Naive thymus-derived CD4-positive, alpha-beta T cell (primary cell): ENCODE measurements around the gene TRDN. TPM values are rescaled to one million over a fixed set of nuclear protein-coding genes. Genes with fewer than 3 reads are reported as not detected.
"Not testable (repeated sequence)": the region's sequence is repeated elsewhere in the genome, so short reads cannot be mapped to it uniquely, and the experiment has no call there.

Experiments
- ATAC-seq: fragments of 150-1000 bp; cut with Tn5 transposase; 2 replicates; pipeline ENCODE4 v1.10.0; 2021; ENCODE audit warnings: mild to moderate bottlenecking, moderate library complexity
- CTCF ChIA-PET: fragments of 350-600 bp; sonication (Branson Sonifier 250); formaldehyde crosslinking; loops from one replicate; lab custom pipeline; 2021; ENCODE audit warnings: antibody characterized with exemption; lab: Charles Lee
- POLR2A ChIA-PET: fragments of 350-600 bp; sonication (Branson Sonifier 250); formaldehyde crosslinking; loops from one replicate; lab custom pipeline; 2021; ENCODE audit warnings: antibody characterized with exemption, inconsistent platforms; lab: Charles Lee
- DNase-seq, 9 donors: peaks; one replicate each; pipeline versions ENCODE4 v3.0.0 to v3.0.0-alpha.2; 2020 to 2022; ENCODE audit warnings: mixed read lengths in 1 of 9
- H3K27ac ChIP-seq: one replicate; pipeline ENCODE4 v1.7.0; 2013; ENCODE audit warnings: mild to moderate bottlenecking, low read depth, low read length, moderate library complexity
- H3K27me3 ChIP-seq, 2 donors: one replicate each; pipeline ENCODE4 v1.7.0; 2013; ENCODE audit warnings: low read length in 2 of 2, mild to moderate bottlenecking in 2 of 2, moderate library complexity in 2 of 2; ENCODE audit not compliant: control insufficient read depth in 2 of 2, insufficient read depth in 2 of 2
- H3K36me3 ChIP-seq, 3 experiments: 1 replicate in 2 of 3; 2 replicates in 1 of 3; pipeline ENCODE4 v1.7.0; 2013; ENCODE audit warnings: low read length in 3 of 3, mild to moderate bottlenecking in 3 of 3, moderate library complexity in 1 of 3; ENCODE audit not compliant: insufficient read depth in 3 of 3, control insufficient read depth in 2 of 3
- H3K4me1 ChIP-seq, 2 donors: one replicate each; pipeline ENCODE4 v1.7.0; 2013; ENCODE audit warnings: low read length in 2 of 2, mild to moderate bottlenecking in 2 of 2, moderate library complexity in 1 of 2; ENCODE audit not compliant: control insufficient read depth in 2 of 2, insufficient read depth in 2 of 2
- H3K4me3 ChIP-seq: 2 replicates; pipeline ENCODE4 v1.7.0; 2013; ENCODE audit warnings: mild to moderate bottlenecking, low read length
- H3K9me3 ChIP-seq, 3 experiments: 1 replicate in 2 of 3; 2 replicates in 1 of 3; pipeline ENCODE4 v1.7.0; 2013; ENCODE audit warnings: low read length in 3 of 3; ENCODE audit not compliant: control insufficient read depth in 2 of 3
- H3K27ac Mint-ChIP-seq, 9 donors: one replicate each; pipeline ENCODE4 v1.8.0; 2020 to 2022; ENCODE audit warnings: mixed read lengths in 9 of 9, mild to moderate bottlenecking in 8 of 9, moderate library complexity in 5 of 9, inconsistent platforms in 2 of 9
- H3K27me3 Mint-ChIP-seq, 5 donors: one replicate each; pipeline ENCODE4 v1.8.0; 2021 to 2022; ENCODE audit warnings: mixed read lengths in 5 of 5, mild to moderate bottlenecking in 1 of 5
- H3K36me3 Mint-ChIP-seq, 5 donors: one replicate each; pipeline ENCODE4 v1.8.0; 2020 to 2022; ENCODE audit warnings: mixed read lengths in 5 of 5, mild to moderate bottlenecking in 3 of 5, inconsistent platforms in 1 of 5
- H3K4me1 Mint-ChIP-seq, 7 donors: one replicate each; pipeline ENCODE4 v1.8.0; 2020 to 2022; ENCODE audit warnings: mixed read lengths in 7 of 7, mild to moderate bottlenecking in 3 of 7, inconsistent platforms in 1 of 7
- H3K4me3 Mint-ChIP-seq, 10 donors: one replicate each; pipeline ENCODE4 v1.8.0; 2020 to 2022; ENCODE audit warnings: mild to moderate bottlenecking in 10 of 10, mixed read lengths in 10 of 10, moderate library complexity in 6 of 10, inconsistent platforms in 2 of 10
- H3K9me3 Mint-ChIP-seq, 11 donors: one replicate each; pipeline ENCODE4 v1.8.0; 2020 to 2022; ENCODE audit warnings: mixed read lengths in 11 of 11, mild to moderate bottlenecking in 4 of 11, inconsistent platforms in 1 of 11, moderate library complexity in 1 of 11
- intact Hi-C, 2 donors: fragments of 100-400 bp; cut with micrococcal nuclease; formaldehyde crosslinking; loops; one replicate each; pipeline ENCODE4 v1.15.1; 2023
- polyA plus RNA-seq, 2 donors: library from polyadenylated mRNA; unstranded; fragments of 300-500 nt; fragmentation: Illumina TruSeq; gene quantifications; one replicate each; pipeline ENCODE4 v1.2.3, GENCODE V29; 2021
- total RNA-seq, 6 experiments: library from RNA in 5 of 6; stranded (reverse) in 5 of 6; gene quantifications; 1 replicate in 5 of 6; 2 replicates in 1 of 6; pipeline ENCODE4 v1.2.3 and lab custom pipeline; 2021 to 2026

Gene TRDN
- total and polyA plus RNA-seq, 7 experiments from 2014 or later = not detected

DNA sequence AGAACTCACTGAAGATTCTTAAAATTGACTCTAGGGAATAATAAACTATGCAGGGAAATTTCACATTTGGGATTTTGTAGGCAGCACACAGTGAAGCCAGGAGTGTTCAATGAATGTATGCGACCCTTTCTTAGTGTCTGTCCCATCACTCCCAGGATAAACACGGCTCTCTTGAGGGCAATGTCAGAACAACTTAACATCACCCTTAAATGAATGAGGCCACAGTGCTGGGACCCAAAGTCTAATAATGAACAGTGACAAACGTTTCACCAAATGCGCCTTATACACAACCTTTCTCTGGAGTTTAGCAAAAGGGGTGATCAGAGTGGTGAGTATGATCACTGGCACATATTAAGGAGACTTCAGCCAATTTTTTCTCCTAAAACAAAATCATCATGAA is 403.4 kb downstream of the TRDN start:
- Histone ChIP-seq H3K27me3 (no peaks in the 10 kb centered on the region), H3K9me3 (no peaks in the 10 kb centered on the region), H3K27ac (no peak overlapping the region), H3K4me3 (no peak overlapping the region), H3K4me1 (no peaks in the 10 kb centered on the region), H3K36me3 (no peaks in the 10 kb centered on the region)
- Mint-ChIP-seq H3K36me3 (no peaks in the 10 kb centered on the region), H3K4me1 (no peaks in the 10 kb centered on the region), H3K27ac (no peak overlapping the region), H3K9me3 (peaks cover 0 to 9% (median 0%) of the 10 kb centered on the region in 11 donors), H3K27me3 (no peaks in the 10 kb centered on the region), H3K4me3 (no peak overlapping the region)
- ChIA-PET CTCF (no interaction called here), POLR2A (no interaction called here)
- ATAC-seq = no peak
- no peak for DNase-seq
- intact Hi-C loops = no loop called here

DNA sequence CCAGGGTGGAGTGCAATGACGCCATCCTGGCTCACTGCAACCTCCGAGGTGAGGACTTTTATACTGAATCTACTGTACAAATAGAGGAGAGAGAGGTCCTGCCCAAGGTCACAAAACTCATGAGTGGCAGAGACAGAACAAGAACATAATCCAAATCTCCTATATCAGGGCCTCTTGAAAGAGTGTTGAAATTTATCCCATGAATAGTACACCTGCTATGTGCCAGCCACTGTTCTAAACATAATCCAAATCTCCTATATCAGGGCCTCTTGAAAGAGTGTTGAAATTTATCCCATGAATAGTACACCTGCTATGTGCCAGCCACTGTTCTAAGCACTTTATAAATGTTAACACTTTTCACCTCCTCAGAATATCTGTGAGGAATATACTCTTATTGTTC is 409.0 kb downstream of the TRDN start:
- DNase-seq, H3K36me3 Mint-ChIP-seq, POLR2A ChIA-PET, intact Hi-C loops, H3K36me3 ChIP-seq, H3K4me3 ChIP-seq, ATAC-seq, H3K4me1 ChIP-seq, CTCF ChIA-PET, H3K27ac ChIP-seq, H3K9me3 Mint-ChIP-seq, H3K27me3 Mint-ChIP-seq, H3K27ac Mint-ChIP-seq, H3K4me3 Mint-ChIP-seq, H3K9me3 ChIP-seq, H3K27me3 ChIP-seq, H3K4me1 Mint-ChIP-seq: not testable (repeated sequence)

DNA sequence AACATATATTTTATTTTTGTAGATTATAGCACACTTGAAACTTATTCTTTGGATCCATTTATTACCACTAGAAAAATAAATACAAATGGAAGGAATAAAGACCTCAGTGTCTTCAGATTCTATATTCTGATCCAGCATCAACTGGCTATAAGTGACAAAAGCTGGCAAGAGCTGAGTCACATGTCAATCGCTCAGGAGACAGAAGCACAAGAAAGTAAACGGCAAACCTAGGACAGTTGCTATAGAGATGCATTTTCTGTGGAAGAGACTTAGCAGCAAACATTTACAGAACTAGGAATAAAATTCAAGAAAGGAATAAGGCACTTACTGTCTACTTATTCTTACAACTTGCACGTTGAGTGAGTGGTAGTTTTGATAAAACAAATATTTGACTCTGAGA is 410.4 kb downstream of the TRDN start:
- Mint-ChIP-seq H3K9me3 (peaks cover 0 to 4% (median 0%) of the 10 kb centered on the region in 11 donors), H3K27me3 (no peaks in the 10 kb centered on the region), H3K27ac (no peak overlapping the region), H3K4me1 (no peaks in the 10 kb centered on the region), H3K36me3 (no peaks in the 10 kb centered on the region), H3K4me3 (no peak overlapping the region)
- Histone ChIP-seq H3K27me3 (no peaks in the 10 kb centered on the region), H3K27ac (no peak overlapping the region), H3K4me3 (no peak overlapping the region), H3K9me3 (no peaks in the 10 kb centered on the region), H3K36me3 (no peaks in the 10 kb centered on the region), H3K4me1 (no peaks in the 10 kb centered on the region)
- CTCF ChIA-PET = no interaction called here
- intact Hi-C loops = no loop called here
- no peak for DNase-seq
- POLR2A ChIA-PET = no interaction called here
- ATAC-seq = no peak

DNA sequence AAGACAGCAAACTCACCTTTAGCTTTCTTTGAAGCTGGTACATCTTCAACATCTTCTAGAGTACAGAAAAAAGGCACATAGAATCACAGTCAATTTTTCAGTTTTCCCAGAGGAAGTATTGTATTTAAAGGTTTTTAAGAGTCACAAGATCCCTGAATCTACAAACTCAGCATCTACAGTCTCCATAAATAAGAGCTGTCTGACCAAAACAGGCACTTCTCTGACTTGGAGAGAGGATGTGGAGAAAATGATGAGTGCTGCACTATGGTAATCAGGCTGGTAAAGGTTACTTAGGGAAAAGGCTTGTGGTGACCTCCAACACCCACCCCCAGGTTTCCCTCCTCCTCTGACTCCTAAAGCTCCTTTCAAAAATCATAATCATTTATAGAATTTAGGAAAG is 412.7 kb downstream of the TRDN start:
- DNase-seq (no peak), ATAC-seq (no peak)
- Mint-ChIP-seq H3K4me1 (no peaks in the 10 kb centered on the region), H3K9me3 (peaks cover 0 to 4% (median 0%) of the 10 kb centered on the region in 11 donors), H3K27ac (no peak overlapping the region), H3K36me3 (no peaks in the 10 kb centered on the region), H3K27me3 (no peaks in the 10 kb centered on the region), H3K4me3 (no peak overlapping the region)
- no peaks in the 10 kb centered on the region for H3K27me3 ChIP-seq
- no peaks in the 10 kb centered on the region for H3K4me1 ChIP-seq
- H3K4me3 ChIP-seq = no peak overlapping the region
- ChIA-PET POLR2A (no interaction called here), CTCF (interaction anchor here (1.1 kb wide), 1 partner anchor 12 kb away, joined by 3 read pairs; no protein-coding TSS in a partner anchor)
- H3K27ac ChIP-seq = no peak overlapping the region
- H3K9me3 ChIP-seq = no peaks in the 10 kb centered on the region
- H3K36me3 ChIP-seq = no peaks in the 10 kb centered on the region
- intact Hi-C loops = no loop called here

DNA sequence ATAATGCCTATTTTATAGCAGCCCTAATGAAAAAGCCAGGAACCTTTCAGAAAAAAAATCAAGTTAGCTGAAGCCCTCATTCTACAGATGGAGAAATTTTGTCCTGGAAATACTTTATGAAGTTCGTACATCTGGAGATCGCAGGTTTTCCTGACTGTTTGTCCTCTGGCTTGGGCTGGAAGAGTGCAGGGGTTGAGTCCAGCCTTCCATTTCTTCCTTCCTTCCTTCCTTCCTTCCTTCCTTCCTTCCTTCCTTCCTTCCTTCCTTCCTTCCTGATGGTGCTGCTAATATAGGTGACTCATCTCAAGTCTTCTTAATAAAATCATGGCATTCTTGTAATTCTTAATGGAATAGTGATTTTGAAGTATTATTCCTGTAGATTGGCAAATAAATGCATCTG is 413.3 kb downstream of the TRDN start:
- H3K4me3 Mint-ChIP-seq = peak overlapping the region in 1 of 10 donors; percentile 7
- H3K9me3 Mint-ChIP-seq = peaks cover 0 to 6% (median 0%) of the 10 kb centered on the region in 11 donors
- ATAC-seq (no peak), DNase-seq (no peak)
- ChIA-PET POLR2A (no interaction called here), CTCF (interaction anchor here (1.1 kb wide), 1 partner anchor 13 kb away, joined by 3 read pairs; no protein-coding TSS in a partner anchor)
- Histone ChIP-seq H3K27me3 (no peaks in the 10 kb centered on the region), H3K27ac (no peak overlapping the region), H3K4me1 (no peaks in the 10 kb centered on the region), H3K9me3 (no peaks in the 10 kb centered on the region), H3K4me3 (no peak overlapping the region), H3K36me3 (no peaks in the 10 kb centered on the region)
- no peaks in the 10 kb centered on the region for H3K4me1 Mint-ChIP-seq
- no peaks in the 10 kb centered on the region for H3K36me3 Mint-ChIP-seq
- H3K27ac Mint-ChIP-seq = no peak overlapping the region
- H3K27me3 Mint-ChIP-seq = no peaks in the 10 kb centered on the region
- intact Hi-C loops = no loop called here

DNA sequence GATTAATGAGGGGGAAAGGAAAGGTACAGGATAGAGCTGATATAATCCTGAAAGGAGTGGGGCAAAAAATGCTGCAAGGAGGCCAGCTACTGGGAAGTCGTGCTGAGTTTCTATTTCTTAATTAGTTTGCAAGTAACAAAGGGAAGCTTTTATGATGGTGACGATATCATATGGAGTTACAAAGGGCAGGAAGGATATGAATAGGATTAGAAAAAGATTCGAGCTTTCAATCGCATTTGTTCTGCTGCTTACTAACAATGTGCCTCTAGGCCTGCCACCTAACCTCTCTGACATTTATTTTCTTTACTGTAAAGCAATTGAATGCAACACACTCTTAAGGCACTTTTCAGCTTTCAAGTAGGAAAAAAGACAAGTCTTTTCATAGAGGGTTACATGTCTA is 421.5 kb downstream of the TRDN start:
- Mint-ChIP-seq H3K4me3 (no peak overlapping the region), H3K27me3 (no peaks in the 10 kb centered on the region), H3K9me3 (peaks cover 0 to 11% (median 2%) of the 10 kb centered on the region in 11 donors), H3K36me3 (no peaks in the 10 kb centered on the region), H3K27ac (no peak overlapping the region), H3K4me1 (no peaks in the 10 kb centered on the region)
- ChIA-PET POLR2A (no interaction called here), CTCF (no interaction called here)
- H3K27ac ChIP-seq = no peak overlapping the region
- no peaks in the 10 kb centered on the region for H3K27me3 ChIP-seq
- no peaks in the 10 kb centered on the region for H3K9me3 ChIP-seq
- no peaks in the 10 kb centered on the region for H3K4me1 ChIP-seq
- intact Hi-C loops = no loop called here
- no peak for DNase-seq
- ATAC-seq = no peak
- no peak overlapping the region for H3K4me3 ChIP-seq
- H3K36me3 ChIP-seq = no peaks in the 10 kb centered on the region

DNA sequence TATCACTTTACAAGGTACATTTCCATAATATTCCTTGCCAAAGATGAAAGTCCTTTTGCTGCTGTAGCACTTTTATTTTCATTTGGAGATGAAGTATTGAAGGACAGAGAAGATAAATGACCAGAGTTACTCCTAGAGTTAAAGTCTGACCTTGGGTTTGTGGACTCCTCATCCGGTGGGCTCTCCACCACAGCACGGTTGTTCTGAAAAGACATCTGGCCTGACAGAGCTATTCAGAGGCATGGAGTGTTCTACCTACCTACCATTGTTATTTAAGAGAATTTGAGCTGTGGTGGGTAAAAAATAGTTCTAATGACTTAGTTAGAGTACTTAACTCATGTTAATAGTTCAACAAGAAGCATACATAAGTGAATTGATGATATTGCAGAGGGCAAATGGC is 422.3 kb downstream of the TRDN start:
- Histone ChIP-seq H3K27me3 (no peaks in the 10 kb centered on the region), H3K9me3 (no peaks in the 10 kb centered on the region), H3K4me3 (no peak overlapping the region), H3K36me3 (no peaks in the 10 kb centered on the region), H3K27ac (no peak overlapping the region), H3K4me1 (no peaks in the 10 kb centered on the region)
- H3K4me1 Mint-ChIP-seq = no peaks in the 10 kb centered on the region
- no peak overlapping the region for H3K4me3 Mint-ChIP-seq
- H3K36me3 Mint-ChIP-seq = no peaks in the 10 kb centered on the region
- ATAC-seq (no peak), DNase-seq (no peak)
- H3K9me3 Mint-ChIP-seq = peaks cover 0 to 11% (median 2%) of the 10 kb centered on the region in 11 donors
- intact Hi-C loops = no loop called here
- H3K27ac Mint-ChIP-seq = no peak overlapping the region
- ChIA-PET POLR2A (no interaction called here), CTCF (no interaction called here)
- no peaks in the 10 kb centered on the region for H3K27me3 Mint-ChIP-seq
